Measurements from ENCODE around the gene KCNJ10. TPM values are rescaled to one million over a fixed set of nuclear protein-coding genes. Genes with fewer than 3 reads are reported as not detected.

Gene KCNJ10
- total RNA-seq, 2 donors from 2014 or later = 0.37 to 0.65 TPM

- Mint-ChIP-seq H3K9me3 (no peaks in the 10 kb centered on the region), H3K27ac (no peak overlapping the region), H3K4me1 (ENCODE audit: low read depth) (no peaks in the 10 kb centered on the region), H3K4me3 (no peak overlapping the region), H3K36me3 (ENCODE audit: insufficient read depth in 2 of 2) (no peaks in the 10 kb centered on the region), H3K27me3 (ENCODE audit: low read depth) (no peaks in the 10 kb centered on the region)
- ATAC-seq (replicated peaks in 1 of 2) = no peak
- DNase-seq = no peak
Measured at GRCh38 chr1:160009801-160010200, 60.2 kb downstream of the KCNJ10 start.

GRCh38 chr1:160009081-160009480 is 60.9 kb downstream of the KCNJ10 start:
- Mint-ChIP-seq H3K4me1 (ENCODE audit: low read depth) (no peaks in the 10 kb centered on the region), H3K9me3 (no peaks in the 10 kb centered on the region), H3K27me3 (ENCODE audit: low read depth) (no peaks in the 10 kb centered on the region), H3K4me3 (no peak overlapping the region), H3K36me3 (ENCODE audit: insufficient read depth in 2 of 2) (no peaks in the 10 kb centered on the region), H3K27ac (no peak overlapping the region)
- ATAC-seq (replicated peaks in 1 of 2) = no peak
- DNase-seq = no peak

- Mint-ChIP-seq H3K4me3 (no peak overlapping the region), H3K36me3 (ENCODE audit: insufficient read depth in 2 of 2) (no peaks in the 10 kb centered on the region), H3K27ac (peak overlapping the region; percentile 29), H3K4me1 (ENCODE audit: low read depth) (no peaks in the 10 kb centered on the region), H3K9me3 (no peaks in the 10 kb centered on the region), H3K27me3 (ENCODE audit: low read depth) (no peaks in the 10 kb centered on the region)
- no peak for DNase-seq
- ATAC-seq (replicated peaks in 1 of 2) = no peak
Measured at GRCh38 chr1:160007577-160008200, 62.3 kb downstream of the KCNJ10 start.

GRCh38 chr1:160006312-160006940 is 63.5 kb downstream of the KCNJ10 start:
- Mint-ChIP-seq H3K9me3 (no peaks in the 10 kb centered on the region), H3K36me3 (ENCODE audit: insufficient read depth in 2 of 2) (no peaks in the 10 kb centered on the region), H3K4me1 (ENCODE audit: low read depth) (no peaks in the 10 kb centered on the region), H3K4me3 (no peak overlapping the region), H3K27me3 (ENCODE audit: low read depth) (no peaks in the 10 kb centered on the region), H3K27ac (no peak overlapping the region)
- ATAC-seq (replicated peaks in 1 of 2) (peak; percentile 78 to 81), DNase-seq (peak; percentile 73 to 78)

GRCh38 chr1:160005070-160005469 is 64.9 kb downstream of the KCNJ10 start:
- H3K9me3 Mint-ChIP-seq = no peaks in the 10 kb centered on the region
- no peak for ATAC-seq (replicated peaks in 1 of 2)
- no peaks in the 10 kb centered on the region for H3K36me3 Mint-ChIP-seq (ENCODE audit: insufficient read depth in 2 of 2)
- H3K4me1 Mint-ChIP-seq (ENCODE audit: low read depth) = no peaks in the 10 kb centered on the region
- H3K27ac Mint-ChIP-seq = no peak overlapping the region
- H3K27me3 Mint-ChIP-seq (ENCODE audit: low read depth) = no peaks in the 10 kb centered on the region
- DNase-seq = no peak
- H3K4me3 Mint-ChIP-seq = no peak overlapping the region

- Mint-ChIP-seq H3K9me3 (no peaks in the 10 kb centered on the region), H3K4me3 (no peak overlapping the region)
Measured at GRCh38 chr1:160004425-160004824, 65.5 kb downstream of the KCNJ10 start.

GRCh38 chr1:160004001-160004400 is 66.0 kb downstream of the KCNJ10 start:
- H3K4me1 Mint-ChIP-seq (ENCODE audit: low read depth) = no peaks in the 10 kb centered on the region
- DNase-seq (no peak), ATAC-seq (replicated peaks in 1 of 2) (no peak)
- no peak overlapping the region for H3K27ac Mint-ChIP-seq
- H3K9me3 Mint-ChIP-seq = no peaks in the 10 kb centered on the region
- no peak overlapping the region for H3K4me3 Mint-ChIP-seq
- H3K36me3 Mint-ChIP-seq (ENCODE audit: insufficient read depth in 2 of 2) = no peaks in the 10 kb centered on the region
- no peaks in the 10 kb centered on the region for H3K27me3 Mint-ChIP-seq (ENCODE audit: low read depth)

More at GRCh38 chr1:160004425-160004824, 65.5 kb downstream of the KCNJ10 start:
- no peaks in the 10 kb centered on the region for H3K27me3 Mint-ChIP-seq (ENCODE audit: low read depth)
- ATAC-seq (replicated peaks in 1 of 2) (no peak), DNase-seq (no peak)
- no peaks in the 10 kb centered on the region for H3K36me3 Mint-ChIP-seq (ENCODE audit: insufficient read depth in 2 of 2)
- H3K27ac Mint-ChIP-seq = no peak overlapping the region
- H3K4me1 Mint-ChIP-seq (ENCODE audit: low read depth) = no peaks in the 10 kb centered on the region

- Mint-ChIP-seq H3K4me3 (no peak overlapping the region), H3K9me3 (no peaks in the 10 kb centered on the region), H3K4me1 (ENCODE audit: low read depth) (no peaks in the 10 kb centered on the region), H3K36me3 (ENCODE audit: insufficient read depth in 2 of 2) (no peaks in the 10 kb centered on the region), H3K27me3 (ENCODE audit: low read depth) (no peaks in the 10 kb centered on the region), H3K27ac (no peak overlapping the region)
- ATAC-seq (replicated peaks in 1 of 2) (no peak), DNase-seq (no peak)
Measured at GRCh38 chr1:160001440-160001839, 68.5 kb downstream of the KCNJ10 start.

GRCh38 chr1:159999204-159999603 is 70.8 kb downstream of the KCNJ10 start:
- no peaks in the 10 kb centered on the region for H3K36me3 Mint-ChIP-seq (ENCODE audit: insufficient read depth in 2 of 2)
- ATAC-seq (replicated peaks in 1 of 2) (no peak), DNase-seq (no peak)
- peaks cover 7% of the 10 kb centered on the region for H3K27me3 Mint-ChIP-seq (ENCODE audit: low read depth)
- no peak overlapping the region for H3K4me3 Mint-ChIP-seq
- H3K4me1 Mint-ChIP-seq (ENCODE audit: low read depth) = no peaks in the 10 kb centered on the region
- H3K27ac Mint-ChIP-seq = no peak overlapping the region
- H3K9me3 Mint-ChIP-seq = no peaks in the 10 kb centered on the region

GRCh38 chr1:159996653-159997052 is 73.3 kb downstream of the KCNJ10 start:
- no peak overlapping the region for H3K4me3 Mint-ChIP-seq
- no peaks in the 10 kb centered on the region for H3K36me3 Mint-ChIP-seq (ENCODE audit: insufficient read depth in 2 of 2)
- peaks cover 3% of the 10 kb centered on the region for H3K4me1 Mint-ChIP-seq (ENCODE audit: low read depth)
- no peak for DNase-seq
- H3K27ac Mint-ChIP-seq = no peak overlapping the region
- no peak for ATAC-seq (replicated peaks in 1 of 2)
- no peaks in the 10 kb centered on the region for H3K9me3 Mint-ChIP-seq
- peaks cover 7% of the 10 kb centered on the region for H3K27me3 Mint-ChIP-seq (ENCODE audit: low read depth)

GRCh38 chr1:159994896-159995295 is 75.1 kb downstream of the KCNJ10 start:
- H3K4me3 Mint-ChIP-seq = no peak overlapping the region
- H3K27ac Mint-ChIP-seq = no peak overlapping the region

GRCh38 chr1:159993911-159994310 is 76.0 kb downstream of the KCNJ10 start:
- Mint-ChIP-seq H3K27me3 (ENCODE audit: low read depth) (peaks cover 7% of the 10 kb centered on the region), H3K9me3 (no peaks in the 10 kb centered on the region), H3K4me1 (ENCODE audit: low read depth) (peaks cover 10% of the 10 kb centered on the region), H3K27ac (no peak overlapping the region), H3K36me3 (ENCODE audit: insufficient read depth in 2 of 2) (no peaks in the 10 kb centered on the region), H3K4me3 (no peak overlapping the region)
- DNase-seq (no peak), ATAC-seq (replicated peaks in 1 of 2) (no peak)

More at GRCh38 chr1:159994896-159995295, 75.1 kb downstream of the KCNJ10 start:
- DNase-seq = no peak
- ATAC-seq (replicated peaks in 1 of 2) = no peak
- peaks cover 10% of the 10 kb centered on the region for H3K4me1 Mint-ChIP-seq (ENCODE audit: low read depth)
- no peaks in the 10 kb centered on the region for H3K36me3 Mint-ChIP-seq (ENCODE audit: insufficient read depth in 2 of 2)
- no peaks in the 10 kb centered on the region for H3K9me3 Mint-ChIP-seq
- peaks cover 7% of the 10 kb centered on the region for H3K27me3 Mint-ChIP-seq (ENCODE audit: low read depth)

- H3K4me3 Mint-ChIP-seq = no peak overlapping the region
- H3K27me3 Mint-ChIP-seq (ENCODE audit: low read depth) = peaks cover 7% of the 10 kb centered on the region
- DNase-seq (no peak), ATAC-seq (replicated peaks in 1 of 2) (no peak)
- H3K27ac Mint-ChIP-seq = peak overlapping the region; percentile 35
- peaks cover 10% of the 10 kb centered on the region for H3K4me1 Mint-ChIP-seq (ENCODE audit: low read depth)
- H3K9me3 Mint-ChIP-seq = no peaks in the 10 kb centered on the region
- no peaks in the 10 kb centered on the region for H3K36me3 Mint-ChIP-seq (ENCODE audit: insufficient read depth in 2 of 2)
Measured at GRCh38 chr1:159992161-159992560, 77.8 kb downstream of the KCNJ10 start.

- DNase-seq (no peak), ATAC-seq (replicated peaks in 1 of 2) (peak; percentile 62 to 78)
- H3K27ac Mint-ChIP-seq = peak overlapping the region; percentile 74
- H3K9me3 Mint-ChIP-seq = no peaks in the 10 kb centered on the region
- peak overlapping the region; percentile 23 to 71 for H3K4me3 Mint-ChIP-seq
- peaks cover 10% of the 10 kb centered on the region for H3K4me1 Mint-ChIP-seq (ENCODE audit: low read depth)
- H3K36me3 Mint-ChIP-seq (ENCODE audit: insufficient read depth in 2 of 2) = no peaks in the 10 kb centered on the region
- peaks cover 7% of the 10 kb centered on the region for H3K27me3 Mint-ChIP-seq (ENCODE audit: low read depth)
Measured at GRCh38 chr1:159991513-159991912, 78.4 kb downstream of the KCNJ10 start.
